Liver (tissue), 3 donors: ENCODE measurements around the gene CEP128.

Experiments
- ATF3 ChIP-seq: IDR thresholded peaks from 2 replicates; pipeline ENCODE4 v1.6.1; 2016; ENCODE audit warnings: antibody characterized with exemption
- CTCF ChIP-seq: fragments of 150-350 bp; IDR thresholded peaks from 2 replicates; pipeline ENCODE4 v1.5.1; 2017; ENCODE audit warnings: improper control_type of control experiment, low read depth, low read length; ENCODE audit not compliant: missing input control
- EGR1 ChIP-seq, 2 donors: IDR thresholded peaks; 2 replicates each; pipeline ENCODE4 v1.6.1; 2016 to 2018; ENCODE audit warnings: antibody characterized with exemption in 2 of 2, low read depth in 2 of 2
- TAF1 ChIP-seq: conservative IDR thresholded peaks from 2 replicates; pipeline ENCODE4 v1.6.1; 2016; ENCODE audit warnings: antibody characterized with exemption, mild to moderate bottlenecking
- YY1 ChIP-seq: IDR thresholded peaks from 2 replicates; pipeline ENCODE4 v1.6.1; 2016; ENCODE audit warnings: antibody characterized with exemption, mild to moderate bottlenecking
- donor health status: healthy.
- donor health status: healthy.

- TF ChIP-seq TAF1: no peak
- no peak for TF ChIP-seq CTCF
- TF ChIP-seq ATF3: no peak
- TF ChIP-seq EGR1 (IDR thresholded peaks at IDR 0.05; ENCODE audit: low read depth in 2 of 2): no peak
- TF ChIP-seq YY1: no peak
Measured at GRCh38 chr14:80776186-80776585, 165.4 kb downstream of the CEP128 start.
